OCI-LY1 (cell line): ENCODE measurements around the gene REM2.
A peak's percentile ranks its signal among the peaks of the same experiment; 100 is the strongest.

Source experiments
- H2AFZ ChIP-seq: fragments of 200-600 bp; sonication (generic), shearing (Covaris generic); 2 replicates; pipeline ENCODE4 v1.6.0; 2014; ENCODE audit warnings: antibody characterized with exemption, mild to moderate bottlenecking, low read length
- H3F3A ChIP-seq: fragments of 200-600 bp; sonication (generic), shearing (Covaris generic); 2 replicates; pipeline ENCODE4 v1.6.0; 2014; ENCODE audit warnings: mild to moderate bottlenecking, antibody characterized with exemption, low read length, moderate library complexity; ENCODE audit not compliant: insufficient read depth
- H3K27ac ChIP-seq: fragments of 200-600 bp; sonication (generic); 2 replicates; pipeline ENCODE4 v1.5.1; 2014; ENCODE audit warnings: low read length, mixed run types, mild to moderate bottlenecking, low read depth; ENCODE audit not compliant: poor library complexity, severe bottlenecking
- H3K27me3 ChIP-seq: fragments of 200-600 bp; sonication (generic); 2 replicates; pipeline ENCODE4 v1.6.0; 2014; ENCODE audit warnings: antibody characterized with exemption, mild to moderate bottlenecking, low read length, moderate library complexity; ENCODE audit not compliant: insufficient read depth
- H3K36me3 ChIP-seq: fragments of 200-600 bp; sonication (generic); 2 replicates; pipeline ENCODE4 v1.6.1; 2014; ENCODE audit warnings: mild to moderate bottlenecking, antibody characterized with exemption, low read length, moderate library complexity, mixed read lengths; ENCODE audit not compliant: insufficient read depth
- H3K4me1 ChIP-seq: fragments of 200-600 bp; sonication (generic); 2 replicates; pipeline ENCODE4 v1.5.1; 2014; ENCODE audit warnings: mild to moderate bottlenecking, low read length, moderate library complexity; ENCODE audit not compliant: insufficient read depth, severe bottlenecking
- H3K4me2 ChIP-seq: fragments of 200-600 bp; sonication (generic), shearing (Covaris generic); 2 replicates; pipeline ENCODE4 v1.6.1; 2014; ENCODE audit warnings: low read length
- H3K4me3 ChIP-seq: fragments of 200-600 bp; sonication (generic); 2 replicates; pipeline ENCODE4 v1.5.1; 2014; ENCODE audit warnings: low read length, low read depth, mild to moderate bottlenecking, mixed read lengths; ENCODE audit not compliant: poor library complexity, severe bottlenecking
- H3K79me2 ChIP-seq: fragments of 200-600 bp; shearing (Covaris generic); 2 replicates; pipeline ENCODE4 v1.6.1; 2016; ENCODE audit warnings: mixed run types, low read length, mixed read lengths; ENCODE audit not compliant: insufficient read depth
- H3K9ac ChIP-seq: fragments of 200-600 bp; sonication (generic), shearing (Covaris generic); 2 replicates; pipeline ENCODE4 v1.6.1; 2014; ENCODE audit warnings: mild to moderate bottlenecking, low read length, mixed read lengths
- H3K9me2 ChIP-seq: fragments of 200-600 bp; sonication (generic), shearing (Covaris generic); 2 replicates; pipeline ENCODE4 v1.6.1; 2014; ENCODE audit warnings: low read depth, mild to moderate bottlenecking, low read length, mixed read lengths
- H3K9me3 ChIP-seq: fragments of 200-600 bp; shearing (Covaris generic); 2 replicates; pipeline ENCODE4 v1.6.1; 2014; ENCODE audit warnings: low read length, mixed read lengths
- H4K20me1 ChIP-seq: fragments of 200-600 bp; sonication (generic), shearing (Covaris generic); 2 replicates; pipeline ENCODE4 v1.6.0; 2016; ENCODE audit warnings: mild to moderate bottlenecking, low read length; ENCODE audit not compliant: insufficient read depth
- CTCF ChIP-seq: fragments of 200-600 bp; sonication (generic), shearing (Covaris generic); IDR thresholded peaks from 2 replicates; pipeline ENCODE4 v1.5.1; 2017; ENCODE audit warnings: mild to moderate bottlenecking, antibody characterized with exemption, low read length, moderate library complexity, mixed read lengths
- EZH2 ChIP-seq: fragments of 200-600 bp; sonication (generic), shearing (Covaris generic); IDR thresholded peaks from 2 replicates; pipeline ENCODE4 v1.8.0; 2017; ENCODE audit warnings: borderline replicate concordance, mixed run types, mild to moderate bottlenecking, antibody characterized with exemption, low read length, moderate library complexity, mixed read lengths

Gene REM2

GRCh38 chr14:22900081-22900799 is 17.2 kb downstream of the REM2 start:
- no peak for TF ChIP-seq EZH2
- peak; percentile 66 for TF ChIP-seq CTCF
- no peak overlapping the region for H3K4me2 ChIP-seq
- peaks cover 73% of the 10 kb centered on the region for H3K36me3 ChIP-seq
- no peak overlapping the region for H3K9ac ChIP-seq
- H3K4me3 ChIP-seq = no peak overlapping the region
- no peak overlapping the region for H2AFZ ChIP-seq
- no peaks in the 10 kb centered on the region for H3K79me2 ChIP-seq
- H4K20me1 ChIP-seq = no peaks in the 10 kb centered on the region
- H3K27ac ChIP-seq = no peak overlapping the region
- no peaks in the 10 kb centered on the region for H3K4me1 ChIP-seq
- no peaks in the 10 kb centered on the region for H3K9me2 ChIP-seq
- no peaks in the 10 kb centered on the region for H3F3A ChIP-seq
- no peaks in the 10 kb centered on the region for H3K9me3 ChIP-seq
- no peaks in the 10 kb centered on the region for H3K27me3 ChIP-seq

GRCh38 chr14:22901799-22902198 is 18.8 kb downstream of the REM2 start:
- Histone ChIP-seq H3K9me2 (no peaks in the 10 kb centered on the region), H3K9ac (no peak overlapping the region), H3K4me2 (no peak overlapping the region), H4K20me1 (no peaks in the 10 kb centered on the region), H3K4me3 (no peak overlapping the region), H3K4me1 (no peaks in the 10 kb centered on the region), H3F3A (no peaks in the 10 kb centered on the region), H3K36me3 (peaks cover 89% of the 10 kb centered on the region), H3K27me3 (no peaks in the 10 kb centered on the region), H3K79me2 (no peaks in the 10 kb centered on the region), H3K9me3 (no peaks in the 10 kb centered on the region), H2AFZ (no peak overlapping the region), H3K27ac (no peak overlapping the region)
- TF ChIP-seq EZH2 (no peak), CTCF (no peak)

- Histone ChIP-seq H3F3A (no peaks in the 10 kb centered on the region), H3K4me3 (no peak overlapping the region), H3K9me3 (no peaks in the 10 kb centered on the region), H3K9ac (no peak overlapping the region), H3K9me2 (no peaks in the 10 kb centered on the region), H3K4me1 (no peaks in the 10 kb centered on the region), H3K36me3 (peaks cover 94% of the 10 kb centered on the region), H3K4me2 (no peak overlapping the region), H3K27me3 (no peaks in the 10 kb centered on the region), H2AFZ (no peak overlapping the region), H3K79me2 (no peaks in the 10 kb centered on the region), H3K27ac (no peak overlapping the region), H4K20me1 (no peaks in the 10 kb centered on the region)
- TF ChIP-seq CTCF (no peak), EZH2 (no peak)
Observed at GRCh38 chr14:22903742-22904087, 20.7 kb downstream of the REM2 start.
